ENCODE data around the gene LRP3. TPM values are rescaled to one million over a fixed set of nuclear protein-coding genes. Genes with fewer than 3 reads are reported as not detected.

LRP3 gene
- total and polyA plus RNA-seq, 9 donors, result 1.2 to 138 (median 82.7) TPM

DNA sequence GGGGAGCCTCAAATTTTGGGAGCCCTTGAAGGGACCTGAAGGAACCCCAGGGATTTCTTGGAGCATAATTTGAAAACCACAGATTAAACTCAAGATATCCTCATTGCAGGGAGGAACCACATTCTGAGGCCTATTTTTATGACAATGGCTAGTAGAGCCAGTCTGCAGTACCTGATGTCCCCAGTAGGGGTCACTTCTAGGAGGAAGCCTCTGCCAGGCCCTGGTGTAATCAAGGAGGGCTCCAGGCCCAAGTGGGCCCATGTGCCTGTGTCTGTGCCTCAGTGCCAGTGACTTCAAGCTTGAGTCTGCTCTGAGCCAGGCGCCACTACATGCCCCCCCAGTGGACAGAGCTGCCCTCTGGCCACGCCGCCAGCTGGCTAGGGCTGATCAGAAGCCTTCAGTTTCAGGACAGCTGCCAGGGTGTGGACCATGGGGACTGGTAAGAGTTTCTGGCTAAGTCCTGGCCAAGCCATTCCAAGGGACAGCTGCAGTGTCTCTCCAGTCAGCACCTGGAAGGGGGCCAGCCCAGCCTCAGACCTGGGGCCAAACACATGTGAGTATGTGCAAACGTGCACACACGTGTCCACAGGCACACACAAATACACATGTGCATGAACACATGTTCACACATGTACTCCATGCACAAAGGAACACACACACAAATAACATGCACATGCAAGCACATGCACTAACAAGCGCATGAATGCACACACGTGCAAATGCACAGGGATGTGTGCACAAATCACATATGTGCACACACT lies 52.0 kb downstream of the LRP3 start:
- TF ChIP-seq POLR2A (IDR thresholded peaks at IDR 0.05), result no peak
- no peak for TF ChIP-seq EP300 (IDR thresholded peaks at IDR 0.05)
- Histone ChIP-seq H3K9me3 (no peaks in the 10 kb centered on the region), H3K27me3 (no peaks in the 10 kb centered on the region), H3K27ac (no peak overlapping the region), H3K36me3 (no peaks in the 10 kb centered on the region), H3K4me1 (ENCODE audit: insufficient read depth) (no peaks in the 10 kb centered on the region), H3K4me3 (no peak overlapping the region)
- intact Hi-C loops (cut with DNase I), result loop anchor here in 1 of 4 donors (10.0 kb wide), 1 partner anchor 529 kb away; no protein-coding TSS in a partner anchor
- no peak for DNase-seq
- 47 to 67% (median 51%) methylated on average over 7 of the region's 7 CpGs for WGBS, 3 donors

DNA sequence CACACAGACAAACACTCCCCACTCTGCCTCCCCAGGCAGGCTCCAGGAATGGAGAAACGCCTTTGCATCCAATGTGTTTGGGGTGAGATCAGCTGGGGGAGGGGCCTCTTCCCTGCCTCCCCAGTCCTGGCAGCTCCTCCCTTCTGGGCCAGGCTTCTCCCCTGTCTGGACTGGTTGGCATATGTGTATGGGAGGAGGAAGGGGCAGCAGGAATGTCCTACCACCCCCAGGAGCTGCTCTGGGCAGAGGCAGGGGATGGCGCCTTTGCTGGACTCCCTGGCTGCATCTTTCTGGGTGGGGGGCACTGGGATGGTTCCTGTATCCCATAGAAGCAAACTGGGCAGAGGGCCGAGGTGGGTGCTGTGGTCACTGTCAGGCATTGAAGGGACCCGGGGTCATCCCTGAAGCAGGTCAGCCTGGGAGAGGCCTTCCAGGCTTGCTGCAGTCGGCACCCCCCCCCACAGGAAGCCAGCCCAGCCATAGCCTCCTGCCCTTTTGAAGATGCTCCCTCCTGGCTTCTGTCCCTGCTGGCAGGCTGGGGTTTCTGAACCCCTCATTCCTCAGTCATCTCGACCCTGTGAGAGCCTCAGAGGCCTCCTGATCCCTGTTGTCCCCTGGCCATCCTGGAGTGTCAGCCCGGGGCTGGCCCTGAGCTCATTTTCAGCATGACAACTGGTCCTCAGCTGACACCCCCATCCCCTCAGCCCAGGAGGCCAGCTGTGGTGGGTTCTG lies 52.7 kb downstream of the LRP3 start:
- Histone ChIP-seq H3K9me3 (no peaks in the 10 kb centered on the region), H3K27me3 (no peaks in the 10 kb centered on the region), H3K36me3 (no peaks in the 10 kb centered on the region), H3K27ac (no peak overlapping the region), H3K4me1 (ENCODE audit: insufficient read depth) (no peaks in the 10 kb centered on the region), H3K4me3 (no peak overlapping the region)
- TF ChIP-seq EP300 (IDR thresholded peaks at IDR 0.05) (no peak), POLR2A (IDR thresholded peaks at IDR 0.05) (no peak)
- TF ChIP-seq, protein P1, sequence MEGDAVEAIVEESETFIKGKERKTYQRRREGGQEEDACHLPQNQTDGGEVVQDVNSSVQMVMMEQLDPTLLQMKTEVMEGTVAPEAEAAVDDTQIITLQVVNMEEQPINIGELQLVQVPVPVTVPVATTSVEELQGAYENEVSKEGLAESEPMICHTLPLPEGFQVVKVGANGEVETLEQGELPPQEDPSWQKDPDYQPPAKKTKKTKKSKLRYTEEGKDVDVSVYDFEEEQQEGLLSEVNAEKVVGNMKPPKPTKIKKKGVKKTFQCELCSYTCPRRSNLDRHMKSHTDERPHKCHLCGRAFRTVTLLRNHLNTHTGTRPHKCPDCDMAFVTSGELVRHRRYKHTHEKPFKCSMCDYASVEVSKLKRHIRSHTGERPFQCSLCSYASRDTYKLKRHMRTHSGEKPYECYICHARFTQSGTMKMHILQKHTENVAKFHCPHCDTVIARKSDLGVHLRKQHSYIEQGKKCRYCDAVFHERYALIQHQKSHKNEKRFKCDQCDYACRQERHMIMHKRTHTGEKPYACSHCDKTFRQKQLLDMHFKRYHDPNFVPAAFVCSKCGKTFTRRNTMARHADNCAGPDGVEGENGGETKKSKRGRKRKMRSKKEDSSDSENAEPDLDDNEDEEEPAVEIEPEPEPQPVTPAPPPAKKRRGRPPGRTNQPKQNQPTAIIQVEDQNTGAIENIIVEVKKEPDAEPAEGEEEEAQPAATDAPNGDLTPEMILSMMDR (IDR thresholded peaks at IDR 0.05), result no peak
- WGBS, 3 donors, result 58 to 71% (median 71%) methylated on average over 6 to 7 of the region's 7 CpGs
- DNase-seq, result no peak
- intact Hi-C loops (cut with DNase I), result loop anchor here in 1 of 4 donors (10.0 kb wide), 1 partner anchor 528 kb away; no protein-coding TSS in a partner anchor

DNA sequence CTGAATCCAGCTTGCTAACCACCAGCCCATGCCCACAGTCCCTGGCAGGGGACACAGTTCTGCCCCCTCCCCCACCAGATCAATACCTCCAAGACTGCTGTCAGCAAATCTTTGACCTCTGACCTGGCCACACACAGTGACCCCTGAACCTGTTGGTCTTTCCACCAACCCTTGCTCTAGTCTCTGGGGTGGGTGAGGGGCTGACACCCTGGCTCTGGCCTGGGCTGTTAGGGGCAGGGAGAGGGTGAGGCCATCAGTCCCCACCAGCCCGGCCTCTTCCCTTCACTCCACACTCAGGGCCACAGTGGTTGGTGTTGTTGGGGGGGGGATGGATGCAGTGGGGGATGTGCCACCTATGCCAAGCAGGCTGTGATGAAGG lies 53.3 kb downstream of the LRP3 start:
- H3K4me1 ChIP-seq (ENCODE audit: insufficient read depth), result no peaks in the 10 kb centered on the region
- H3K27me3 ChIP-seq, result no peaks in the 10 kb centered on the region
- H3K36me3 ChIP-seq, result no peaks in the 10 kb centered on the region
- TF ChIP-seq POLR2A (IDR thresholded peaks at IDR 0.05), result no peak
- no peak for TF ChIP-seq EP300 (IDR thresholded peaks at IDR 0.05)
- TF ChIP-seq, protein P1 (IDR thresholded peaks at IDR 0.05), result no peak
- intact Hi-C loops (cut with DNase I), result loop anchor here in 1 of 4 donors (10.0 kb wide), 1 partner anchor 527 kb away; no protein-coding TSS in a partner anchor
- no peak for DNase-seq
- H3K9me3 ChIP-seq, result no peaks in the 10 kb centered on the region
- H3K27ac ChIP-seq, result no peak overlapping the region
- no peak overlapping the region for H3K4me3 ChIP-seq
- WGBS, 3 donors, result 96 to 100% (median 100%) methylated on average over 1 of the region's 1 CpG

DNA sequence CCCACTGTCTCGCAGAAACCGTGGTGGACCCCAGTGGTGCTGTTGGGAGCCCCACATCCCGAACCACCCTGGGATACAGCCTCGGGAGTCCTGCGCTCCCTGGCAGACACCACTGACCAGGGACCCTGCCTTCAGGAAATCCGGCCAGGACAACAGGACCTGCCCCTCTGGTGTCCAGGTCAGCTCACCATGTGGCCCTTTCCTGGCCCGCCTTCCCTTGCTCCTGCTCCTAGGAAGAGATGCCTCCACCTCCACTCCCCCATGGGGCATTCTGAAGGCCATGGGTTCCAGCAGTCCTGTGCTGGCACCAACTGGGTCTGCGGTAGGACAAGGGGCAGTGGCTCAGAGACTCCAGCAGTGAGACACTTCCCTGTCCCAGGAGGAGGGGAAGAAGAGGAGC lies 54.0 kb downstream of the LRP3 start:
- H3K9me3 ChIP-seq, result no peaks in the 10 kb centered on the region
- H3K27me3 ChIP-seq, result no peaks in the 10 kb centered on the region
- intact Hi-C loops (cut with DNase I), result loop anchor here in 1 of 4 donors (10.0 kb wide), 1 partner anchor 527 kb away; no protein-coding TSS in a partner anchor
- TF ChIP-seq POLR2A (IDR thresholded peaks at IDR 0.05) (no peak), EP300 (IDR thresholded peaks at IDR 0.05) (no peak)
- TF ChIP-seq, protein P1 (IDR thresholded peaks at IDR 0.05), result no peak
- no peaks in the 10 kb centered on the region for H3K36me3 ChIP-seq
- H3K4me1 ChIP-seq (ENCODE audit: insufficient read depth), result no peaks in the 10 kb centered on the region
- no peak overlapping the region for H3K4me3 ChIP-seq
- WGBS, 3 donors, result 86 to 88% (median 86%) methylated on average over 7 to 8 of the region's 8 CpGs
- no peak overlapping the region for H3K27ac ChIP-seq
- DNase-seq, result no peak

Data from ovary (tissue), 9 donors.